Epithelial cell of proximal tubule (primary cell): ENCODE measurements around the gene GALNT12. TPM values are rescaled to one million over a fixed set of nuclear protein-coding genes. Genes with fewer than 3 reads are reported as not detected.

Experiments
- DNase-seq: peaks from one replicate; pipeline ENCODE4 v3.0.0-alpha.2; 2011; ENCODE audit warnings: low read depth
- H3K4me3 ChIP-seq: 2 replicates; pipeline ENCODE4 v1.5.1; 2011; ENCODE audit warnings: low read depth, mild to moderate bottlenecking, low read length
- total RNA-seq: library from RNA; depleted of rRNA; stranded (reverse); fragments of >200 nt; gene quantifications from 2 replicates; pipeline ENCODE4 v1.2.3, GENCODE V29; 2015
- TF ChIP-seq, protein P1 (sequence below): conservative IDR thresholded peaks from 2 replicates; pipeline ENCODE4 v1.5.1; 2012; ENCODE audit warnings: low read depth, mild to moderate bottlenecking, low read length

GALNT12 gene
- total RNA-seq, 1 donor from 2014 or later = 19.5 TPM

DNA sequence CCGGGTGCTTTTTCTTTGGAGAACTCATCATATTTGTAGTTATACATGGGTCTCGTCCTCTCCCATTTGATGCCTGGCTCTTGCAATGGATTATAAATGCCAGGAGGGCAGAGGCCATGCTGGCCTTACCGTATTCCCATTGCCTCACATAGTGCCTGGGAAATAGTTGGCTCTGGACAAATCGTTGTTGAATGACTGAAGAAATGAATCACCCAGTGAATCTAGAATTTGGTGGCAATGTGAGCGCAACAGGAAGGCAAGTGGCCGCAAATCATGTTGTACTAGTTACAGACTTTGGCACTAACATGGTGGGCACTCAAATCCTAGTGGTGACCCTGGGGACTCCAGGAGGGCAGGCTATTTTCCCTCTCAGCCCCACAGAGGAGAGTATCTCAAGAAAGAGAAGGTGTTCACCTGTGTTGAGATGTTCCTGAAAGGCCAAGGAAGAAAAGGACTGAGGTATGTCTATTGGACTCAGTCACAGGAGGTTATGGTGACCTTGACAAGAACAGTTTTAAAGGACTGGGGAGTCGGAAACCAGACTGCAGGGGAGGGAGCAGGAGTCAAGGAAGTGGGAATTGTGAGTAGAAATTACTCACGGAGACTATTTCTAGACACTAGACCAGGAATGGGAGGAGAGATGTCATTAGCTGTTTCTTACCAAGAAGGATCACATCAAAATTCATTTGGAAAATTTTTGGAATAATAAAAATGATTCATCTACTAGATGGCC is 74.5 kb downstream of the GALNT12 start:
- TF ChIP-seq, protein P1, sequence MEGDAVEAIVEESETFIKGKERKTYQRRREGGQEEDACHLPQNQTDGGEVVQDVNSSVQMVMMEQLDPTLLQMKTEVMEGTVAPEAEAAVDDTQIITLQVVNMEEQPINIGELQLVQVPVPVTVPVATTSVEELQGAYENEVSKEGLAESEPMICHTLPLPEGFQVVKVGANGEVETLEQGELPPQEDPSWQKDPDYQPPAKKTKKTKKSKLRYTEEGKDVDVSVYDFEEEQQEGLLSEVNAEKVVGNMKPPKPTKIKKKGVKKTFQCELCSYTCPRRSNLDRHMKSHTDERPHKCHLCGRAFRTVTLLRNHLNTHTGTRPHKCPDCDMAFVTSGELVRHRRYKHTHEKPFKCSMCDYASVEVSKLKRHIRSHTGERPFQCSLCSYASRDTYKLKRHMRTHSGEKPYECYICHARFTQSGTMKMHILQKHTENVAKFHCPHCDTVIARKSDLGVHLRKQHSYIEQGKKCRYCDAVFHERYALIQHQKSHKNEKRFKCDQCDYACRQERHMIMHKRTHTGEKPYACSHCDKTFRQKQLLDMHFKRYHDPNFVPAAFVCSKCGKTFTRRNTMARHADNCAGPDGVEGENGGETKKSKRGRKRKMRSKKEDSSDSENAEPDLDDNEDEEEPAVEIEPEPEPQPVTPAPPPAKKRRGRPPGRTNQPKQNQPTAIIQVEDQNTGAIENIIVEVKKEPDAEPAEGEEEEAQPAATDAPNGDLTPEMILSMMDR = no peak
- DNase-seq = no peak
- no peak overlapping the region for H3K4me3 ChIP-seq

DNA sequence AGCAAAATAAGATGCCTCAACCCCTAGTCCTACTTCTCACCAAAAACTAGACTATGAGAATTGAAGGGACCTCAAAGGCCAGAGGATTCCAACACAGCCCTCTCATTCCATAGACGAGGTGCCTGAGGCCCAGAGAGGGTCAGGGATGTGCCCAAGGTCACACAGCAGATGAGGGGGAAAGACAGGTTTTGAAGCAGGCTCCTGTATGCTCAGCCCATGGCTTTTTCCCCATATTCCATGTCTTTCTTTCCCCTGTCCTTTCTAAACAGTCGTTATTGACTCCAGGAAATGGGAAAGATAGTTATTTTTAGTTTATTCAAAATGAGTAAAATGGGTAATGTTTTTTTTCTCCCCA is 75.1 kb downstream of the GALNT12 start:
- no peak overlapping the region for H3K4me3 ChIP-seq
- TF ChIP-seq, protein P1 = no peak
- no peak for DNase-seq

- TF ChIP-seq, protein P1 = no peak
- DNase-seq = no peak
- no peak overlapping the region for H3K4me3 ChIP-seq
These were observed 75.8 kb downstream of the GALNT12 start for GRCh38 chr9:98883276-98883675.

DNA sequence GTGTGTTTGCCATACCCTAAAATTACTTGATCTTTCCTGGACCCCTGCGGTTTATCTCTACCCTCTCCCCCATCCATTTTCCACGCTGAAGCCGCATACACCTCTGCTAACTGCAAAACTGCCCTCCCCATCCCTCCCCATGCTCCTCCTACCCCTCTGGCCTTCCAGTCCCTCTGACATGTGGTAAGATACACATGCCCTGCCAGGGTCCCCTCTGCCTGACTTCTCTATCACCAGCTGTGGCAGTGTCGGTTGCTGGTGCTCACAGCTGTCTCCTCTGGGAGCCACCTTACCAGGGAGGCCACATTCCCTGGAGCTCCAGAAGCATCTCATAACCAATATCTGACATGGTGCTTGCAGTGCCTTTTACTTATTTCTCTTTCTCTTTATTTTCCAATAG is 77.4 kb downstream of the GALNT12 start:
- no peak for DNase-seq
- TF ChIP-seq, protein P1 = no peak
- no peak overlapping the region for H3K4me3 ChIP-seq

DNA sequence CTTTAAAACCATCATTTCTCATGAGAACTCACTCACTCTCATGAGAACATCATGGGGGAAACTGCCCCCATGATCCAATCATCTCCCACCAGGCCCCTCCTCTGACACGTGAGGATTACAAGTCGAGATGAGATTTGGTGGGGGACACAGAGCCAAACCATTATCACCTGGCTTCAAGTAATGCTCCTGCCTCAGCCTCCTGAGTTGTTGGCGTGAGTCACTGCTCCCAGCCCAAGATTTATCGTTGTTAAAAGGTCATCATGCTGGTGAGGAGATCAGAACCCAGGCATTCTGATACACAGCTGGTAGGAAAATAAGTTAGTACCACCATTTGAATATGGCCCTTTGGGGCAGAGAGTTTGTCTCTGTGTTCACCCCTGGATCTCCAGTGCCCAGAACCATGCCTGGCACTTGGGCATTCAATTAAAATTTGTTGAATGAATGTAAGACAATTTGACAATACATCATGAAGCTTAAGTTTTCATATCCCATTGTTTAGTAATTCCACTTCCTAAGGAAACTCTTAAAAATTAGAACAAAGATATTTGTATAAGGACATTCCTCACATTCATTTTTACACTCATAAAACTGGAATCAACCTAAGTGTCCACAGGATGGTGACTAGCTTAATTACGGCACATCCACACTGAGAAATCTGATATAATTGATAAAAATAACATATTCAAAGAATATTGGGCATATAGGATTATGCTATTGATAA is 78.3 kb downstream of the GALNT12 start:
- no peak overlapping the region for H3K4me3 ChIP-seq
- TF ChIP-seq, protein P1 = no peak
- no peak for DNase-seq

DNA sequence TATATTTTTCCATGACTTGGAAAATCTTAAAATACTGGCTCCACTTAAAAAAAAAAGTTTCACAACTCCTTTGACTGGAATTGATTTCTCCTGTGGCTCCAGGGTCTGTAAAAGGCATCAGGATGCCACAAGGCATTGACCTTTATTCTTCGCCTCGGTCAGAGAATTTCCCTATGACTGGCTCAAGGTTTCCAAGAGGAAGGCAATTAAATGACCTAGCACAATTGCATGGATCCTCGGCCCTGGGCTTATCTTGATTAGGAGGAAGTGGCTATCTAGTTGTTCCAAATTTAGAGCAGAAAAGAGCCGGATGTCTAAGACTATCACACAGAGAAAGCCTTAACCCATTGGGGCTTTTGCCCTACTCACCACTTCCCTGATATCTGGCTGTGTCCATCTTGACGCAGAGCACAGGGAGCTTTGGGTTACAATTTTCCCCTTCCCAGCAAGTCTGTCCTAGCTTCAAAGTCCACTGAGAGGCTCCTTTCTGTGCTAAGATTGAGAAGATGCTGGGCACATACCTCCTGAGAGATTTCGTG is 79.3 kb downstream of the GALNT12 start:
- no peak for DNase-seq
- TF ChIP-seq, protein P1 = no peak
- H3K4me3 ChIP-seq = no peak overlapping the region
